ENCODE results near the gene PTPRN2. TPM values are rescaled to one million over a fixed set of nuclear protein-coding genes. Genes with fewer than 3 reads are reported as not detected.
"Not testable (repeated sequence)": the region's sequence is repeated elsewhere in the genome, so short reads cannot be mapped to it uniquely, and the experiment has no call there.

Gene PTPRN2
- total and polyA plus RNA-seq, 5 experiments from 2014 or later, result 0.69 to 1.5 (median 0.99) TPM

DNA sequence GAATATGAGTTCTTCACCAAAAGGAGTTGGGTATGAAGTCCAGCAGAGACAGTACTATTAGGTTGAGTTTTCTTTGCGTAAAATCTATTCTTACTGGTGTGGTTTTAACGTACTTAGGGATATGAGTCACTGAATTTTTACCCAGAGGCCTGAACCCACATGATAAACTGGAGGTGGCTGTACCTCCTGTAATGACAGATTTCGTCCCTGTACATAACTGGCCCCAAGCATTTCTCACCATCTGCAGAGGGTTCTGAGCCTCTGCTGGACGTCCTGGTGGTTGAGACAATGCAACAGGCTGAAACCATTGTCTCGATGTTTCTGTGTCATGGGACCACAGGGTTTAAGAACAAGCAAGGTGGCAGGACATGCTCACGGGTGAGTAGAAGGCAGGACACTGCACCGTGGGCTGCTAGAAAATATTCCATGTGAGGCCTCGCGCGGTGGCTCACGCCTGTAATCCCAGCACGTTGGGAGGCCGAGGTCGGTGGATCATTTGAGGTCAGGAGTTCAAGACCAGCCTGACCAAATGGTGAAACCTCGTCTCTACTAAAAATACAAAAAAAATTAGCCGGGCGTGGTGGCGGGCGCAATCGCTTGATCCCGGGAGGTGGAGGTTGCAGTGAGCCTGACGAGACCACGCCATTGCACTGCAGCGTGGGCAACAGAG, 1017.0 kb downstream of the PTPRN2 start:
- ATAC-seq, result no peak
- POLR2A ChIA-PET, result no interaction called here
- Mint-ChIP-seq H3K9me3 (no peaks in the 10 kb centered on the region), H3K27me3 (peaks cover 0 to 7% (median 0%) of the 10 kb centered on the region in 5 donors), H3K36me3 (peaks cover 0 to 5% (median 0%) of the 10 kb centered on the region in 3 donors), H3K4me3 (peak overlapping the region in 1 of 10 donors; percentile 19), H3K27ac (peak overlapping the region in 2 of 10 donors; percentile 1 to 2), H3K4me1 (peaks cover 17 to 30% (median 28%) of the 10 kb centered on the region in 4 donors)
- no peak for DNase-seq

DNA sequence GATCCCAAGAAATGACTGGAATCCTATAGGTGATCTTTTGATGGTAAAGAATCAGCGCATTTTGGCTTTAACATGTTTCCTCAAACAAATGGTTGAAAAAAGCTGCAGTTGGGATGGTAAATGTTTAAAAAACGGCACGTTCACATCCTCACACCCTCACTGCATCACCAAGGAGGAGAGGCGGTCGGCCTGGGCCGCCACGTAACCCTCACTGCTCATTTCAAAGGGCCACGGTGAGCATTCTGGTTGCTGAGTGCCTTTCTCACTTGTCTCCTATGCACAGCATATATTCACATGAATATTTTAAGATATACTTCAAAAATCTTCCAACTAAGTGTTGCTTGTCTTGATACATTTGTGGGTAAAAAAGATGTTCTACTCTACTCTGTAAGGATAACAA, 1017.7 kb downstream of the PTPRN2 start:
- Mint-ChIP-seq H3K36me3 (peaks cover 0 to 5% (median 0%) of the 10 kb centered on the region in 3 donors), H3K4me3 (peak overlapping the region in 7 of 10 donors; percentile 1 to 94 (median 20)), H3K9me3 (no peaks in the 10 kb centered on the region), H3K4me1 (peaks cover 15 to 26% (median 24%) of the 10 kb centered on the region in 4 donors), H3K27ac (peak overlapping the region in 4 of 10 donors; percentile 1 to 96 (median 13)), H3K27me3 (peaks cover 0 to 5% (median 0%) of the 10 kb centered on the region in 5 donors)
- ATAC-seq (no peak), DNase-seq (no peak)
- POLR2A ChIA-PET, result no interaction called here

DNA sequence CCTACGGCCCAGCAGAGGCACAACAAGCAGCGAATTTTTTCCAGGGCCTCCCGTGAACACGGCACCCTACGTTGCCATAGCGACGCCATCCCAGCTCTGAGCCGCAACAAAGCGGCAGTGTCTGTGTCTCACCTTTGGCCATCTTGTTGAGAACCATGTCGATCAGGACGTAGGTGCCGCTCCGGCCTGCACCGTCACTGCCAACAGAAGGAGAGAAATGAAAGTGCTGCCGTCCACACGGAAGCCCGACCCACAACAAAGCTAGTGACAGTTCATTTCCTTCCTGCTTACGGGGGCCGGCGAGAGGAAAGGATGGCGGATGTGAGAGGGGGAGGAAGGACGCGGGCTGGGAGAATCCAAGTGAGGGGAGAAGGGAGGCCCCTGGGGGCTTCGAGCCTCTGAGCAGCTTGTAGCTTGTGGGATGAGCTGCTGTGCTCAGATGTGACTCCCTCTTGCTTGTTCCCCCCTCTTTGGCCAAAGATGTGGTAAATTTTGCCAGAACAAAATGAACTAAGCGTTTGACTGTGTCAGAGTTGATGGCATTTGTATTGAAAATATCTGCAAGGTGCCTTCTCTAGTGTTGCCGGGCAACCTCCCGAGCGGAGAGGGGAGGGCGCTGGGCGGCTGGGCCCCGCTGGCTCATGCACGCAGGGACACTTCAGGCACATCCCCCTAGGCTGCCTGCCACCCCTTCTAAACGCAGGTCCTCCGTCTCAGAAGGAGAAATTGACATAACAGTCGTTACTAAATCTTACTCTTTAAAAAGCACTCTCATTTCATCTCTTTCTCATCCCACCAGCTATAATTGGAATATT, 1018.6 kb downstream of the PTPRN2 start:
- Mint-ChIP-seq H3K4me1 (peaks cover 15 to 26% (median 22%) of the 10 kb centered on the region in 4 donors), H3K27me3 (peaks cover 0 to 6% (median 0%) of the 10 kb centered on the region in 5 donors), H3K9me3 (no peaks in the 10 kb centered on the region), H3K4me3 (peak overlapping the region; percentile 80 to 96 (median 91)), H3K36me3 (peaks cover 0 to 5% (median 4%) of the 10 kb centered on the region in 3 donors), H3K27ac (peak overlapping the region; percentile 74 to 97 (median 93))
- peak; percentile 85 to 89 for ATAC-seq
- peak; percentile 30 to 81 (median 64) for DNase-seq
- POLR2A ChIA-PET, result interaction anchor here (0.8 to 1.5 kb wide), 4 partner anchors 17 to 98 kb away, joined by 3 to 6 read pairs (median 4); no protein-coding TSS in a partner anchor

DNA sequence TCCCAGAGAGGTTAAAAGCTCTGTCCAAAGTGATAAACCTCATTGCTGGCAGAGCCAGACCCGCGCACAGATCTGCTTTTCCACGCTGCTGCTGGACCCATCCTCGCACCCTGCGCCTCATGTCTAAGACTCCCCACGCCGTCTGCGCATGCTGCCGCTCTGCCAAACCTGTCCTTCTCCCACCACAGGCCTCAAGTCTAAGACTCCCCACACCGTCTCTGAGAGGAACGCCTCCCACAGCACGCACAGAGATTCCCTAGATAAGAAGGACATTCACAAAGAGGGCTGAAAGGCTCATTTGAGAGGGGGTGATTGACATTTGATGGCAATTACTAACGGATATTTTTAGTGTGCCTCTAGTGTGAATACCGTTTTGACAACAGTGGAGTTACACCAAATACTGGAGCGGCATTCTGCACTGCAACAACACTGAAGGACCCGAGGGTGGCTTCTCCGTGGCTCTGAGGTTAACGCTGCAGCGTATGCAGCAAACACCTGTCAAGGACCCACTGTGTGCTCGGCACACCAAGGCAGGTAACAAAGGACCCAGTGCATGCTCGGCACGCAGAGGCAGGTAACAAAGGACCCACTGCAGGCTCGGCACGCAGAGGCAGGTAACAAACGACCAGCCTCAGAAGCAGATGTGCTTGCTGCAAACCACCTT, 1019.4 kb downstream of the PTPRN2 start:
- Mint-ChIP-seq H3K27ac (peak overlapping the region; percentile 74 to 97 (median 93)), H3K36me3 (peaks cover 0 to 5% (median 4%) of the 10 kb centered on the region in 3 donors), H3K9me3 (no peaks in the 10 kb centered on the region), H3K4me1 (peaks cover 12 to 26% (median 20%) of the 10 kb centered on the region in 4 donors), H3K27me3 (peaks cover 0 to 4% (median 0%) of the 10 kb centered on the region in 5 donors), H3K4me3 (peak overlapping the region; percentile 80 to 96 (median 91))
- DNase-seq (peak in 1 of 10 donors; percentile 34), ATAC-seq (no peak)
- POLR2A ChIA-PET, result interaction anchor here (0.8 to 1.5 kb wide), 4 partner anchors 18 to 97 kb away, joined by 3 to 6 read pairs (median 4); no protein-coding TSS in a partner anchor

DNA sequence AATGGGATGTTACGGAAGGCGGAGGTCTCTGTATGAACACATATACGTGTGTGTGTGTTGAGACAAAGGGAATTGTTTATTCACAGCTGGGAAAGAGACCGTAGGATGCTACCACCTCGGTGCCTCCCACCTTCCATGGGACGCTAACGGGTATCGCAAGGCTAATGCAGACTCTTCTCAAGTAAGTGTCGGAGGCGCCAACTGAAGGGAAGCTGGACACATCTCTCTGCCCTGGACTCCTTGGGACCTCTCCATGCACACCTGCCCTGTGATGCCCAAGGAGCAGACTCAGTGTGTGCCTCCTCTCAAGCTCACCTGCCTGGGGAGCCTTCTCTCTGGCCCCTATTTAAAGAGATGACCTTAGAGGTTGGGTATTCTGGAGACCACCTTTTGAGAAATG, 1020.0 kb downstream of the PTPRN2 start:
- Mint-ChIP-seq H3K27me3 (peaks cover 0 to 4% (median 0%) of the 10 kb centered on the region in 5 donors), H3K9me3 (no peaks in the 10 kb centered on the region), H3K27ac (peak overlapping the region in 3 of 10 donors; percentile 43 to 96 (median 76)), H3K4me3 (peak overlapping the region in 6 of 10 donors; percentile 89 to 96 (median 90)), H3K4me1 (peaks cover 12 to 26% (median 20%) of the 10 kb centered on the region in 4 donors), H3K36me3 (peaks cover 0 to 5% (median 4%) of the 10 kb centered on the region in 3 donors)
- ATAC-seq (no peak), DNase-seq (peak in 1 of 10 donors; percentile 34)
- POLR2A ChIA-PET, result interaction anchor here (1.5 kb wide), 1 partner anchor 46 kb away, joined by 4 read pairs; no protein-coding TSS in a partner anchor

DNA sequence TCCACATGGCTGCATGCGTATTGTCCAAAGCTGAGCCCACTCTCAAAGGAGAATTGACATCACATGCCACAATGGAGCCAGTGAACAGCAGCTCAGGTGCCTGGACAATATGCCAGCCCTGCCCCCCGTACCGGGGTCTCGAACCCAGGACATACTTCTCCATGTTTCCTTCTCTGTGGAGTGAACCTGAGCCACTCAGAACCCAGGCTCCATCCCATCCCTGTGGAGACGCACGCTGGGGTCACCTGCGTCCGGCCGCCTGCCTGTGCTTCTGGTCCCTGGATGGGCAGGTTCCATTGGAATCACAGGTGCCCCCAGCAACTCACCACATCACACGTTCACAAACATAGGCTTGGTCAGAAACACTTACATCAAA, 1021.0 kb downstream of the PTPRN2 start:
- H3K4me3 Mint-ChIP-seq, result no peak overlapping the region
- peaks cover 12 to 26% (median 20%) of the 10 kb centered on the region in 4 donors for H3K4me1 Mint-ChIP-seq
- H3K36me3 Mint-ChIP-seq, result peaks cover 0 to 4% (median under 1%) of the 10 kb centered on the region in 3 donors
- DNase-seq (peak in 1 of 10 donors; percentile 40), ATAC-seq (no peak)
- POLR2A ChIA-PET, result no interaction called here
- H3K27me3 Mint-ChIP-seq, result peaks cover 0 to 3% (median 0%) of the 10 kb centered on the region in 5 donors
- H3K27ac Mint-ChIP-seq, result peak overlapping the region in 1 of 10 donors; percentile 86
- H3K9me3 Mint-ChIP-seq, result no peaks in the 10 kb centered on the region

DNA sequence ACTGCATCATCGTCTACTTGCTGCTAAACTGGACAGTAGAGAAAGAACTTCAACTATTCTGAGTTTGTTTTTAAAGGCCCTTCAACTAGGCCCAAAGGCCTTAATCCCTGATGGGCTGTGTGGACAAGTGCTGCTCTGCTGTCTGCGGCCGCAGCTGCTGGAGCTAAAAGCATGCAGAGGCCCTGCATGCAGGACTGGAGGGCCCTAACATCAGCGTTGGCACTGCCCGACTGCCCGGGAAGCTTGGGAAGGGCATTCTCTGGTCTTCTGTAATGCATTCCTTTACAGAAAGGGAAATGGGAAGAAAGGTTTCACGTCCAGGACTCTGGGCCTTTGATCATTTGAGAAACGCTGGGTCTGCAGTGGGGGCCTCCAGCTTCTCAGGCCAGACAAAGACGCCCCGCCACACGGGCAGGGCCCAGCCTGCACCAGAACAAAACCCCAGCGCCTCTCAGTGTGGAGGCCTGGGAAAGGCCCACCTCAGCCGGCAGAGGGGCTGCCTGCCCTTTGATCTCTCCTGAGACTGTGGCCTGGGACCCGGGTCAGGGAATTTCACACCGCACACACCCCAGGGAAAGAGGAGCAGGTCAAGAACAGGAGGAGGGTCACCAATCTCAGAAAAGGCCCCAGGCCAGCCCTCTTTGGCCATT, 1021.5 kb downstream of the PTPRN2 start:
- Mint-ChIP-seq H3K9me3 (no peaks in the 10 kb centered on the region), H3K4me3 (no peak overlapping the region), H3K4me1 (peaks cover 12 to 26% (median 20%) of the 10 kb centered on the region in 4 donors), H3K27ac (no peak overlapping the region), H3K36me3 (peaks cover 0 to 4% (median 0%) of the 10 kb centered on the region in 3 donors), H3K27me3 (peaks cover 0 to 3% (median 0%) of the 10 kb centered on the region in 5 donors)
- DNase-seq (peak in 1 of 10 donors; percentile 35), ATAC-seq (no peak)
- POLR2A ChIA-PET, result interaction anchor here (1.2 kb wide), 1 partner anchor 10 kb away, joined by 3 read pairs; no protein-coding TSS in a partner anchor

DNA sequence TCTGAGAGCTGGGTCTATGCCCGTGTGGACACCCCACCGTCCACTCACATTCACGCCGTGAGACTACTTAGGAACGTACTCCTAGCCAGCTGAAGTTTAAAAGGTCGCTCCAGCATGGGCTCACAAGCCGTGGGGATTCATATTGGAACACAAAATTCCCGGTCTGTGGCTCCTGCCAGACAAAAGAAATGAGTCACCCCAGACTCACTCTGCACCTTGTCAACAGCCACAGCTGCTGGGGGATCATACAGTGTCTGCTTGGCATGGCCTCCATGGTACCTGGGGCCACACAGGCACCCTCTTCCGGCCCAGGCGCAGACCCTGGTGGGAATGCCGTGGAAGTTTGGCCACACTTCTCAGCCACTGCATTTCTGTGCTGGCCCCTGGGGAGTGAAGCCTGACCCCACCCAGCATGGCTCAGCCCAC, 1022.4 kb downstream of the PTPRN2 start:
- peak in 1 of 10 donors; percentile 41 for DNase-seq
- Mint-ChIP-seq H3K4me3 (no peak overlapping the region), H3K4me1 (peaks cover 12 to 26% (median 20%) of the 10 kb centered on the region in 4 donors), H3K36me3 (peaks cover 0 to 4% (median 0%) of the 10 kb centered on the region in 3 donors), H3K27ac (no peak overlapping the region), H3K9me3 (no peaks in the 10 kb centered on the region), H3K27me3 (peaks cover 0 to 3% (median 0%) of the 10 kb centered on the region in 5 donors)
- POLR2A ChIA-PET, result interaction anchor here (1.2 kb wide), 1 partner anchor 11 kb away, joined by 3 read pairs; no protein-coding TSS in a partner anchor
- ATAC-seq, result no peak

DNA sequence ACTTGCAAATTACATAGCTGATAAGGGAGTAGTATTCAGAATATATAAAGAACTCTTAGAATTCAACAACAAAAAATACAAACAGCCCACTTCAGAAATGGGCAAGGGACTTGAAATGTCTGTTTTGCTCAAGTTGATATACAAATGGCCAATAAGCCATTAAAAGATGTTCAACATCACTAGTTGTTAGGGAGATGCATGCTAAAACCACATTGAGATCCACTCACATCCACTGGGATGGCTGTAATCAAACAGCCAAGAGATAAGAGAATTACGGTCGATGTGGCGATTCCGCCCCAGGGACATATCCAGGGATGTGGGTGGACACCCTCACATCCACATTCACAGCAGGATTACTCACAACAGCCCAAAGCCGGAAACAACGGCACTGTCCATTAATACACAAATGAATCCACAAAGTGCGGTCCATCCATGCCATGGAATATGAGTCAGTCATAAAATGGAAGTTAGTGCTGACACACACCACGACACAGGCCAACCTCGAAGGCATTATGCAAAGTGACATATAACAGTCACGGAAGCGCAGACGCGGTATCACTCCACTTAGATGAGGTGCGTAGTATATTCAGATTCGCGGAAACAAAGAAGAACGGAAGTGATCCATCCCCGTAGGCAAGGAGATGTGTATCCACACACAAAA, 1023.0 kb downstream of the PTPRN2 start:
- Mint-ChIP-seq H3K27me3 (peaks cover 0 to 3% (median 0%) of the 10 kb centered on the region in 5 donors), H3K4me3 (no peak overlapping the region), H3K9me3 (no peaks in the 10 kb centered on the region), H3K4me1 (peaks cover 12 to 26% (median 19%) of the 10 kb centered on the region in 4 donors), H3K27ac (peak overlapping the region in 1 of 10 donors; percentile 20), H3K36me3 (peaks cover 0 to 4% (median 0%) of the 10 kb centered on the region in 3 donors)
- DNase-seq (peak in 1 of 10 donors; percentile 23), ATAC-seq (no peak)
- POLR2A ChIA-PET, result no interaction called here

DNA sequence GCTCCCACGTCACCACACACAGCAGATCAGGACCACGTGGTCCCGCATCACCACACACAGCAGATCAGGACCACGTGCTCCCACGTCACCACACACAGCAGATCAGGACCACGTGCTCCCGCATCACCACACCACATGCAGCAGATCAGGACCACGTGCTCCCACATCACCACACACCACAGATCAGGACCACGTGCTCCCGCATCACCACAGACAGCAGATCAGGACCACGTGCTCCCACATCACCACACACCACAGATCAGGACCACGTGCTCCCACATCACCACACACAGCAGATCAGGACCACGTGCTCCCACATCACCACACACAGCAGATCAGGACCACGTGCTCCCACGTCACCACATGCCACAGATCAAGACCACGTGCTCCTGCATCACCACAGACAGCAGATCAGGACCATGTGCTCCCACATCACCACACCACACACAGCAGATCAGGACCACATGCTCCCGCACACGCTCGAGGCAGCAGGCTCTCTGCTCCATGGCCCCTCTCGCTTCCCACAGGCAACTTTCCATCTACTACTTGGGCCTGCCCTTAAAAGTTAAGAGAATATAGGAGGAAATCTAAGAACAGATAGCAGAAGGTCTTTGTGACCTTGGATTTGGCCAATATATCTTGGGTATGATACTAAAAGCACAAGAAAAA, 1024.0 kb downstream of the PTPRN2 start:
- H3K27me3 Mint-ChIP-seq, H3K4me3 Mint-ChIP-seq, H3K9me3 Mint-ChIP-seq, H3K36me3 Mint-ChIP-seq, POLR2A ChIA-PET, ATAC-seq, H3K27ac Mint-ChIP-seq: not testable (repeated sequence)
- H3K4me1 Mint-ChIP-seq, result peaks cover 7 to 16% (median 9%) of the 10 kb centered on the region in 4 donors
- peak in 1 of 10 donors; percentile 18 for DNase-seq

Measured in naive thymus-derived CD8-positive, alpha-beta T cell (primary cell).